Occipital lobe (tissue), 2 donors: ENCODE data around the gene SERF2. TPM values are rescaled to one million over a fixed set of nuclear protein-coding genes. Genes with fewer than 3 reads are reported as not detected.
"Not testable (repeated sequence)": the region's sequence is repeated elsewhere in the genome, so short reads cannot be mapped to it uniquely, and the experiment has no call there.

Experiments
- DNase-seq: peaks from one replicate; lab custom pipeline; 2025; lab: John Stamatoyannopoulos, UW
- total RNA-seq: library from RNA; depleted of rRNA; stranded (reverse); fragments of >200 nt; gene quantifications from one replicate; pipeline ENCODE4 v1.2.3, GENCODE V29; 2014

SERF2 gene
- 37.1 TPM for total RNA-seq

GRCh38 chr15:43791993-43792760, at the start of gene SERF2:
Gene SERF2, plus strand, starts transcription at chr15:43792320. Its CDS starts 57 bp downstream, at chr15:43792377.
- DNase-seq: peak; percentile 100

GRCh38 chr15:43746245-43746902, 45.7 kb upstream of the SERF2 start, which contains the start of gene PDIA3:
Gene PDIA3, plus strand, starts transcription at chr15:43746438. Its CDS starts 102 bp downstream, at chr15:43746540.
- DNase-seq: peak; percentile 91

GRCh38 chr15:43746903-43747309, 45.2 kb upstream of the SERF2 start:
- not testable (repeated sequence) for DNase-seq

GRCh38 chr15:43748376-43748775, 43.7 kb upstream of the SERF2 start:
- DNase-seq: no peak

- no peak for DNase-seq
Observed at GRCh38 chr15:43749690-43750345, 42.3 kb upstream of the SERF2 start.

- no peak for DNase-seq
Observed at GRCh38 chr15:43751885-43752284, 40.2 kb upstream of the SERF2 start.

GRCh38 chr15:43762824-43763223, 29.3 kb upstream of the SERF2 start:
- DNase-seq: no peak

GRCh38 chr15:43763819-43764446, 28.2 kb upstream of the SERF2 start:
- no peak for DNase-seq

GRCh38 chr15:43769584-43770228, 22.4 kb upstream of the SERF2 start:
- no peak for DNase-seq

- DNase-seq: no peak
Observed at GRCh38 chr15:43771816-43772215, 20.3 kb upstream of the SERF2 start.

- no peak for DNase-seq
Observed at GRCh38 chr15:43772624-43773023, 19.5 kb upstream of the SERF2 start.

GRCh38 chr15:43774062-43774461, 18.1 kb upstream of the SERF2 start:
- no peak for DNase-seq

GRCh38 chr15:43775411-43775965, 16.6 kb upstream of the SERF2 start:
- no peak for DNase-seq

- DNase-seq: no peak
Observed at GRCh38 chr15:43776101-43776717, 15.9 kb upstream of the SERF2 start.

- peak; percentile 44 for DNase-seq
Observed at GRCh38 chr15:43776718-43777266, 15.3 kb upstream of the SERF2 start, which contains the start of gene ELL3. Gene ELL3, minus strand, starts transcription at chr15:43776966. Its CDS starts 65 bp downstream, at chr15:43776901.

GRCh38 chr15:43777267-43777914, 14.7 kb upstream of the SERF2 start:
- DNase-seq: peak; percentile 44

GRCh38 chr15:43779016-43779415, 13.1 kb upstream of the SERF2 start:
- no peak for DNase-seq

GRCh38 chr15:43789409-43789808, 2.7 kb upstream of the SERF2 start:
- no peak for DNase-seq

- no peak for DNase-seq
Observed at GRCh38 chr15:43792761-43793476, 799 bp downstream of the SERF2 start.
